GM19468 (cell line): ENCODE results near the gene SRD5A2.

Source experiments
- ATAC-seq: cut with Tn5 transposase; IDR thresholded peaks from one replicate; pipeline ENCODE4 v1.9.1; 2021; ENCODE audit warnings: mild to moderate bottlenecking, moderate library complexity, moderate number of reproducible peaks; ENCODE audit not compliant: unreplicated experiment; ENCODE audit errors: extremely low read depth

SRD5A2 gene

GRCh38 chr2:31580321-31581117 is at the start of gene SRD5A2:
SRD5A2 (minus strand) TSS chr2:31580938; CDS start chr2:31580900, 38 bp downstream.
- no peak for ATAC-seq

- ATAC-seq = no peak
These were observed 25.8 kb upstream of the SRD5A2 start for GRCh38 chr2:31606509-31606908.

- no peak for ATAC-seq
These were observed 18.0 kb upstream of the SRD5A2 start for GRCh38 chr2:31598694-31599093.

GRCh38 chr2:31586230-31586629 is 5.5 kb upstream of the SRD5A2 start:
- no peak for ATAC-seq

- no peak for ATAC-seq
These were observed 522 bp upstream of the SRD5A2 start for GRCh38 chr2:31581124-31581795.

- ATAC-seq = no peak
These were observed 780 bp downstream of the SRD5A2 start for GRCh38 chr2:31579996-31580320.

GRCh38 chr2:31578316-31578715 is 2.4 kb downstream of the SRD5A2 start:
- no peak for ATAC-seq

GRCh38 chr2:31577143-31577542 is 3.6 kb downstream of the SRD5A2 start:
- no peak for ATAC-seq

- no peak for ATAC-seq
These were observed 12.0 kb downstream of the SRD5A2 start for GRCh38 chr2:31568585-31569201.

- ATAC-seq = no peak
These were observed 13.1 kb downstream of the SRD5A2 start for GRCh38 chr2:31567679-31568078.

GRCh38 chr2:31563273-31563839 is 17.4 kb downstream of the SRD5A2 start:
- no peak for ATAC-seq

GRCh38 chr2:31561823-31562222 is 18.9 kb downstream of the SRD5A2 start:
- no peak for ATAC-seq

- no peak for ATAC-seq
These were observed 22.1 kb downstream of the SRD5A2 start for GRCh38 chr2:31558401-31559295.

GRCh38 chr2:31556940-31557339 is 23.8 kb downstream of the SRD5A2 start:
- ATAC-seq = no peak

GRCh38 chr2:31555967-31556706 is 24.6 kb downstream of the SRD5A2 start:
- no peak for ATAC-seq

- ATAC-seq = no peak
These were observed 27.4 kb downstream of the SRD5A2 start for GRCh38 chr2:31553362-31553761.

- ATAC-seq = no peak
These were observed 33.3 kb downstream of the SRD5A2 start for GRCh38 chr2:31547485-31547884.

GRCh38 chr2:31541853-31542252 is 38.9 kb downstream of the SRD5A2 start:
- no peak for ATAC-seq

GRCh38 chr2:31539505-31539904 is 41.2 kb downstream of the SRD5A2 start:
- no peak for ATAC-seq
